A673 (cell line): ENCODE results near the gene TGM2. TPM values are rescaled to one million over a fixed set of nuclear protein-coding genes. Genes with fewer than 3 reads are reported as not detected.

ENCODE experiments used
- BruUV-seq: library from RNA; stranded (reverse); fragments of 400-500 nt; replicated peaks from 2 replicates; lab custom pipeline; 2021; lab: Mats Ljungman, UMichigan
- CTCF ChIA-PET: fragments of 300-600 bp; sonication (Branson Sonifier 250); formaldehyde crosslinking; loops from one replicate; lab custom pipeline; 2022; ENCODE audit warnings: antibody characterized with exemption; lab: Charles Lee
- POLR2A ChIA-PET: fragments of 300-600 bp; sonication (Branson Sonifier 250); formaldehyde crosslinking; loops from one replicate; lab custom pipeline; 2022; ENCODE audit warnings: antibody characterized with exemption; ENCODE audit not compliant: low non-redundant PET; lab: Charles Lee
- DNase-seq: peaks from one replicate; pipeline ENCODE4 v3.0.0-alpha.2; 2015; ENCODE audit warnings: low spot score
- H3K27ac ChIP-seq: fragments of 200-600 bp; sonication (generic); 2 replicates; pipeline ENCODE4 v1.5.1; 2016; ENCODE audit warnings: mixed run types, low read depth, mild to moderate bottlenecking, mixed read lengths, antibody characterized with exemption, low read length; ENCODE audit not compliant: poor library complexity, severe bottlenecking
- H3K27me3 ChIP-seq: fragments of 200-600 bp; sonication (generic); replicated peaks from 2 replicates; pipeline ENCODE4 v1.6.1; 2017; ENCODE audit warnings: mixed run types, low read depth, mild to moderate bottlenecking, mixed read lengths, antibody characterized with exemption, low read length; ENCODE audit not compliant: insufficient read depth, poor library complexity
- H3K36me3 ChIP-seq: fragments of 200-600 bp; sonication (generic); 2 replicates; pipeline ENCODE4 v1.6.1; 2016; ENCODE audit warnings: mixed run types, mild to moderate bottlenecking, mixed read lengths, antibody characterized with exemption, low read length; ENCODE audit not compliant: insufficient read depth, poor library complexity, severe bottlenecking
- H3K4me1 ChIP-seq: fragments of 200-600 bp; sonication (generic); 2 replicates; pipeline ENCODE4 v1.6.1; 2017; ENCODE audit warnings: mixed run types, mild to moderate bottlenecking, mixed read lengths, antibody characterized with exemption, low read length; ENCODE audit not compliant: insufficient read depth, poor library complexity, severe bottlenecking
- H3K4me3 ChIP-seq: fragments of 200-600 bp; sonication (generic); 2 replicates; pipeline ENCODE4 v1.5.1; 2016; ENCODE audit warnings: low read depth, mixed run types, mild to moderate bottlenecking, mixed read lengths, low read length; ENCODE audit not compliant: poor library complexity, severe bottlenecking
- H3K9me3 ChIP-seq: fragments of 200-600 bp; sonication (generic); 2 replicates; pipeline ENCODE4 v1.6.1; 2016; ENCODE audit warnings: mixed run types, low read depth, mild to moderate bottlenecking, mixed read lengths, antibody characterized with exemption, low read length; ENCODE audit not compliant: poor library complexity, severe bottlenecking
- EZH2 ChIP-seq: fragments of 200-600 bp; sonication (generic); IDR thresholded peaks from 2 replicates; pipeline ENCODE4 v1.6.1; 2017; ENCODE audit warnings: borderline replicate concordance, low read depth, mild to moderate bottlenecking, mixed read lengths, antibody characterized with exemption, low read length; ENCODE audit not compliant: poor library complexity, severe bottlenecking
- intact Hi-C: fragments of 100-400 bp; cut with micrococcal nuclease; formaldehyde crosslinking; loops from one replicate; pipeline ENCODE4 v1.10.0; 2022; ENCODE audit not compliant: unreplicated experiment
- total RNA-seq: library from RNA; stranded (reverse); gene quantifications from 2 replicates; pipeline ENCODE4 v1.2.3, GENCODE V29; 2021
- TF ChIP-seq, protein P1 (sequence below): fragments of 300-800, 200-600 bp; sonication (generic); conservative IDR thresholded peaks from 2 replicates; pipeline ENCODE4 v1.5.1; 2017; ENCODE audit warnings: low read depth, mild to moderate bottlenecking, antibody characterized with exemption, low read length, moderate library complexity, mixed read lengths

The TGM2 gene
- total RNA-seq, 1 experiment from 2014 or later, result 0.43 TPM

DNA sequence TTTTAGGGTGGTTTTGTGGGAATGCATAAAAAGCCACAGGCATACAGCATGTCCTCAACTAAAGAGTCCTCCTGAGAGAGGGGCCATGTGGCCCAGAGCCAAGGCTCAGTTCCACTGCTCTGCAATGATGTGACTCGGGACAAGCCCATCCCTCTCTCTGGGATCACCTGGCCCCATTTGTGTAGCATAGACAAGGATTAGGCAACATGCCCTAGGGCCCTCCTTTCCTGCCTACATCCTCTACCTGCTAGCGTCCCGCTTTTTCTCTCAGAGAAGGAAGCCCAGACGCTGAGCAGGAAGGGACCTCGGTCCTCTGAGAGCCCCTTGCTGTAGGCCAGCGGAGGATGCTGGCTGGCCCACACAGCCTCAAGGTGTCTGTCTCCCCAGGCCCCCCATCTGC is 8.8 kb downstream of the TGM2 start:
- H3K27ac ChIP-seq, result no peak overlapping the region
- H3K4me1 ChIP-seq, result no peaks in the 10 kb centered on the region
- TF ChIP-seq, protein P1, sequence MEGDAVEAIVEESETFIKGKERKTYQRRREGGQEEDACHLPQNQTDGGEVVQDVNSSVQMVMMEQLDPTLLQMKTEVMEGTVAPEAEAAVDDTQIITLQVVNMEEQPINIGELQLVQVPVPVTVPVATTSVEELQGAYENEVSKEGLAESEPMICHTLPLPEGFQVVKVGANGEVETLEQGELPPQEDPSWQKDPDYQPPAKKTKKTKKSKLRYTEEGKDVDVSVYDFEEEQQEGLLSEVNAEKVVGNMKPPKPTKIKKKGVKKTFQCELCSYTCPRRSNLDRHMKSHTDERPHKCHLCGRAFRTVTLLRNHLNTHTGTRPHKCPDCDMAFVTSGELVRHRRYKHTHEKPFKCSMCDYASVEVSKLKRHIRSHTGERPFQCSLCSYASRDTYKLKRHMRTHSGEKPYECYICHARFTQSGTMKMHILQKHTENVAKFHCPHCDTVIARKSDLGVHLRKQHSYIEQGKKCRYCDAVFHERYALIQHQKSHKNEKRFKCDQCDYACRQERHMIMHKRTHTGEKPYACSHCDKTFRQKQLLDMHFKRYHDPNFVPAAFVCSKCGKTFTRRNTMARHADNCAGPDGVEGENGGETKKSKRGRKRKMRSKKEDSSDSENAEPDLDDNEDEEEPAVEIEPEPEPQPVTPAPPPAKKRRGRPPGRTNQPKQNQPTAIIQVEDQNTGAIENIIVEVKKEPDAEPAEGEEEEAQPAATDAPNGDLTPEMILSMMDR, result no peak
- TF ChIP-seq EZH2, result no peak
- no peaks in the 10 kb centered on the region for H3K36me3 ChIP-seq
- BruUV-seq, result no TSS peak
- no peak overlapping the region for H3K4me3 ChIP-seq
- ChIA-PET POLR2A (no interaction called here), CTCF (no interaction called here)
- no peak for DNase-seq
- H3K27me3 ChIP-seq, result no peaks in the 10 kb centered on the region
- intact Hi-C loops, result no loop called here
- no peaks in the 10 kb centered on the region for H3K9me3 ChIP-seq

DNA sequence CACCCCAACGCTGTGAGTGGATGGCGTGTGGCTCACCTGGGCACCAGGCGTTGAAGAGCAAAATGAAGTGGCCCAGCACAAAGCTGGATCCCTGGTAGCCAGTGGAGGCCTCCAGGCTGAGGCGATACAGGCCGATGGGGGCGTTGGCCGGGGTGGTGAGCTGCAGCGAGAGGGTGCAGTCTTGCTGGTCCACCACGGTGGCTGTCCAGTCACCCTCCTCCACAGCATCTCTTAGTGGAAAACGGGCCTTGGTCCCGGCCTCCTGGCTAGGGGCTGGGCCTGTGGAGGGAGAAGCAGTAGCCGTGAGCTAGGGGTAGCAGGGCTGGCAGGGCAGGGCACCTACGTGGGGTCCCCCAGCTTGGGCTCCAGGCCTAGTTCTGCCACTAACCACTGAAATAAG is 9.3 kb downstream of the TGM2 start:
- POLR2A ChIA-PET, result no interaction called here
- intact Hi-C loops, result no loop called here
- Histone ChIP-seq H3K4me3 (no peak overlapping the region), H3K27ac (no peak overlapping the region), H3K4me1 (no peaks in the 10 kb centered on the region), H3K36me3 (no peaks in the 10 kb centered on the region), H3K27me3 (no peaks in the 10 kb centered on the region), H3K9me3 (no peaks in the 10 kb centered on the region)
- BruUV-seq, result no TSS peak
- TF ChIP-seq, protein P1, result no peak
- TF ChIP-seq EZH2, result no peak
- DNase-seq, result no peak
- CTCF ChIA-PET, result no interaction called here

DNA sequence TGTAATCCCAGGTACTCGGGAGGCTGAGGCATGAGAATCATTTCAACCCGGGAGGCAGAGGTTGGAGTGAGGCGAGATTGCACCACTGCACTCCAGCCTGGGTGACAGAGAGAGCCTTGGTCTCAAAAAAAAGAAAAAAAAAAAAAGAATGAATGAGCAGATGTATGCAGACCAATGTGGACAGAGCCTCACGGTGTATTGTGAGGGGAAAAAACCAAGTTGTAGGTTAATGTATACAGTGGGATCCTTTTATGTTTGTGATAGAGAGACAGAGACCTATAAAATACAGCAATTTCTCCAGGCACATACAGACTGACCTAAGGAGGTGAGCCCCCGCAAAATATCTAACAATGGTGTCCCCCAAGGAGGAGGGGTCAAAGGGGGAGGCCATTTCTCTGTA is 11.7 kb downstream of the TGM2 start:
- Histone ChIP-seq H3K4me3 (no peak overlapping the region), H3K4me1 (no peaks in the 10 kb centered on the region), H3K9me3 (no peaks in the 10 kb centered on the region), H3K36me3 (no peaks in the 10 kb centered on the region), H3K27ac (no peak overlapping the region), H3K27me3 (no peaks in the 10 kb centered on the region)
- TF ChIP-seq, protein P1, result no peak
- no peak for TF ChIP-seq EZH2
- ChIA-PET CTCF (no interaction called here), POLR2A (no interaction called here)
- intact Hi-C loops, result no loop called here
- no peak for DNase-seq
- BruUV-seq, result no TSS peak
